ENCODE measurements around the gene DHFR2. TPM values are rescaled to one million over a fixed set of nuclear protein-coding genes. Genes with fewer than 3 reads are reported as not detected.

The DHFR2 gene
- total RNA-seq, 1 experiment from 2014 or later: 2.6 TPM

- POLR2A ChIA-PET (ENCODE audit: unreplicated experiment): no interaction called here
- Histone ChIP-seq H3K79me2 (ENCODE audit: low read length) (no peaks in the 10 kb centered on the region), H3K9me3 (ENCODE audit: low read length) (no peaks in the 10 kb centered on the region), H4K20me1 (ENCODE audit: low read length) (no peaks in the 10 kb centered on the region), H3K9me2 (replicated peaks; ENCODE audit: low read length) (no peaks in the 10 kb centered on the region), H2AFZ (ENCODE audit: low read length) (no peak overlapping the region), H3F3A (ENCODE audit: low read length, unreplicated experiment) (no peaks in the 10 kb centered on the region), H3K27ac (ENCODE audit: low read length) (no peak overlapping the region), H3K4me1 (ENCODE audit: insufficient read depth, low read length) (no peaks in the 10 kb centered on the region), H3K4me2 (ENCODE audit: low read length) (no peak overlapping the region), H3K4me3 (ENCODE audit: low read length) (no peak overlapping the region), H3K9ac (ENCODE audit: low read length) (no peak overlapping the region), H3K27me3 (ENCODE audit: low read length) (no peaks in the 10 kb centered on the region), H3K36me3 (ENCODE audit: low read depth, low read length) (no peaks in the 10 kb centered on the region)
- CTCF ChIA-PET: no interaction called here
- no TSS peak for BruUV-seq (replicated peaks)
- intact Hi-C loops (cut with micrococcal nuclease): no loop called here
- DNase-seq (no peak), ATAC-seq (no peak)
- no peak for TF ChIP-seq EZH2 (IDR thresholded peaks at IDR 0.05; ENCODE audit: low read length, unreplicated experiment)
- TF ChIP-seq CTCF (conservative IDR thresholded peaks at IDR 0.05; ENCODE audit: low read depth, low read length): no peak
- TF ChIP-seq EZH2phosphoT487 (IDR thresholded peaks at IDR 0.05; ENCODE audit: borderline replicate concordance, low read length): no peak
Measured at GRCh38 chr3:94106268-94106667, 43.6 kb upstream of the DHFR2 start.

- H3K9me3 ChIP-seq (ENCODE audit: low read length): no peaks in the 10 kb centered on the region
- no peak overlapping the region for H3K4me3 ChIP-seq (ENCODE audit: low read length)
- H3K79me2 ChIP-seq (ENCODE audit: low read length): no peaks in the 10 kb centered on the region
- ChIA-PET POLR2A (ENCODE audit: unreplicated experiment) (no interaction called here), CTCF (interaction anchor here (0.6 to 0.8 kb wide), 5 partner anchors 26 to 188 kb away, joined by 3 to 6 read pairs (median 4); partner anchors contain the start of genes DHFR2 and NSUN3)
- no peaks in the 10 kb centered on the region for H3K36me3 ChIP-seq (ENCODE audit: low read depth, low read length)
- H3K27me3 ChIP-seq (ENCODE audit: low read length): no peaks in the 10 kb centered on the region
- DNase-seq: peak; percentile 58
- no peak overlapping the region for H3K4me2 ChIP-seq (ENCODE audit: low read length)
- peak; percentile 59 for TF ChIP-seq CTCF (conservative IDR thresholded peaks at IDR 0.05; ENCODE audit: low read depth, low read length)
- TF ChIP-seq EZH2 (IDR thresholded peaks at IDR 0.05; ENCODE audit: low read length, unreplicated experiment): no peak
- no TSS peak for BruUV-seq (replicated peaks)
- H4K20me1 ChIP-seq (ENCODE audit: low read length): no peaks in the 10 kb centered on the region
- ATAC-seq: no peak; the same call in 1 of the 2 replicates
- H3K9ac ChIP-seq (ENCODE audit: low read length): no peak overlapping the region
- intact Hi-C loops (cut with micrococcal nuclease): loop anchor here (1.0 kb wide), 1 partner anchor 98 kb away; no protein-coding TSS in a partner anchor
- no peak overlapping the region for H3K27ac ChIP-seq (ENCODE audit: low read length)
- no peaks in the 10 kb centered on the region for H3F3A ChIP-seq (ENCODE audit: low read length, unreplicated experiment)
- no peak overlapping the region for H2AFZ ChIP-seq (ENCODE audit: low read length)
- H3K4me1 ChIP-seq (ENCODE audit: insufficient read depth, low read length): no peaks in the 10 kb centered on the region
- no peaks in the 10 kb centered on the region for H3K9me2 ChIP-seq (replicated peaks; ENCODE audit: low read length)
Measured at GRCh38 chr3:94101860-94102259, 39.1 kb upstream of the DHFR2 start.

- ChIA-PET CTCF (no interaction called here), POLR2A (ENCODE audit: unreplicated experiment) (no interaction called here)
- BruUV-seq (replicated peaks): no TSS peak
- no peaks in the 10 kb centered on the region for H4K20me1 ChIP-seq (ENCODE audit: low read length)
- no peak overlapping the region for H3K9ac ChIP-seq (ENCODE audit: low read length)
- no peaks in the 10 kb centered on the region for H3K9me2 ChIP-seq (replicated peaks; ENCODE audit: low read length)
- no peak overlapping the region for H3K4me2 ChIP-seq (ENCODE audit: low read length)
- no peak overlapping the region for H2AFZ ChIP-seq (ENCODE audit: low read length)
- intact Hi-C loops (cut with micrococcal nuclease): no loop called here
- H3K27ac ChIP-seq (ENCODE audit: low read length): no peak overlapping the region
- DNase-seq (no peak), ATAC-seq (no peak)
- H3K9me3 ChIP-seq (ENCODE audit: low read length): no peaks in the 10 kb centered on the region
- no peaks in the 10 kb centered on the region for H3F3A ChIP-seq (ENCODE audit: low read length, unreplicated experiment)
- H3K4me1 ChIP-seq (ENCODE audit: insufficient read depth, low read length): no peaks in the 10 kb centered on the region
- TF ChIP-seq EZH2phosphoT487 (IDR thresholded peaks at IDR 0.05; ENCODE audit: borderline replicate concordance, low read length) (no peak), CTCF (conservative IDR thresholded peaks at IDR 0.05; ENCODE audit: low read depth, low read length) (no peak), EZH2 (IDR thresholded peaks at IDR 0.05; ENCODE audit: low read length, unreplicated experiment) (no peak)
- H3K4me3 ChIP-seq (ENCODE audit: low read length): no peak overlapping the region
- no peaks in the 10 kb centered on the region for H3K79me2 ChIP-seq (ENCODE audit: low read length)
- peaks cover 4% of the 10 kb centered on the region; the same call in 1 of the 2 replicates for H3K36me3 ChIP-seq (ENCODE audit: low read depth, low read length)
- H3K27me3 ChIP-seq (ENCODE audit: low read length): no peaks in the 10 kb centered on the region
Measured at GRCh38 chr3:94099311-94099710, 36.6 kb upstream of the DHFR2 start.

All from PC-3 (cell line).